Neuron (in vitro differentiated cells): ENCODE data around the gene KLHL42.
"Not testable (repeated sequence)": the region's sequence is repeated elsewhere in the genome, so short reads cannot be mapped to it uniquely, and the experiment has no call there.

Experiments
- H2AFZ ChIP-seq: one replicate; pipeline ENCODE4 v1.6.1; 2013; ENCODE audit warnings: low read depth, mild to moderate bottlenecking, inconsistent platforms, low read length, moderate library complexity
- H3K27me3 ChIP-seq: one replicate; pipeline ENCODE4 v1.6.1; 2013; ENCODE audit warnings: low read length; ENCODE audit not compliant: insufficient read depth
- H3K36me3 ChIP-seq: one replicate; pipeline ENCODE4 v1.6.1; 2013; ENCODE audit warnings: low read length; ENCODE audit not compliant: insufficient read depth
- H3K4me1 ChIP-seq: one replicate; pipeline ENCODE4 v1.6.1; 2013; ENCODE audit warnings: low read length; ENCODE audit not compliant: insufficient read depth
- H3K4me3 ChIP-seq: 2 replicates; pipeline ENCODE4 v1.5.1; 2013; ENCODE audit warnings: mild to moderate bottlenecking, low read length, moderate library complexity
- H3K9me3 ChIP-seq: one replicate; pipeline ENCODE4 v1.6.1; 2013; ENCODE audit warnings: low read length

The KLHL42 gene, protein sequence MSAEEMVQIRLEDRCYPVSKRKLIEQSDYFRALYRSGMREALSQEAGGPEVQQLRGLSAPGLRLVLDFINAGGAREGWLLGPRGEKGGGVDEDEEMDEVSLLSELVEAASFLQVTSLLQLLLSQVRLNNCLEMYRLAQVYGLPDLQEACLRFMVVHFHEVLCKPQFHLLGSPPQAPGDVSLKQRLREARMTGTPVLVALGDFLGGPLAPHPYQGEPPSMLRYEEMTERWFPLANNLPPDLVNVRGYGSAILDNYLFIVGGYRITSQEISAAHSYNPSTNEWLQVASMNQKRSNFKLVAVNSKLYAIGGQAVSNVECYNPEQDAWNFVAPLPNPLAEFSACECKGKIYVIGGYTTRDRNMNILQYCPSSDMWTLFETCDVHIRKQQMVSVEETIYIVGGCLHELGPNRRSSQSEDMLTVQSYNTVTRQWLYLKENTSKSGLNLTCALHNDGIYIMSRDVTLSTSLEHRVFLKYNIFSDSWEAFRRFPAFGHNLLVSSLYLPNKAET

GRCh38 chr12:27779920-27780611 is at the start of gene KLHL42, which contains the start of gene MANSC4:
TSS of gene KLHL42 (plus strand) at chr12:27780233. CDS start at chr12:27780331, 98 bp downstream.
TSS of gene MANSC4 (minus strand) at chr12:27780236. CDS start at chr12:27771276, 8,960 bp downstream.
- peaks cover 2% of the 10 kb centered on the region for H3K9me3 ChIP-seq
- no peaks in the 10 kb centered on the region for H3K27me3 ChIP-seq
- peak within 1 kb of the TSS; percentile 64 for H2AFZ ChIP-seq
- H3K36me3 ChIP-seq, result peaks cover 13% of the 10 kb centered on the region
- H3K4me3 ChIP-seq, result peak within 1 kb of the TSS; percentile 59
- peaks cover 24% of the 10 kb centered on the region for H3K4me1 ChIP-seq

DNA sequence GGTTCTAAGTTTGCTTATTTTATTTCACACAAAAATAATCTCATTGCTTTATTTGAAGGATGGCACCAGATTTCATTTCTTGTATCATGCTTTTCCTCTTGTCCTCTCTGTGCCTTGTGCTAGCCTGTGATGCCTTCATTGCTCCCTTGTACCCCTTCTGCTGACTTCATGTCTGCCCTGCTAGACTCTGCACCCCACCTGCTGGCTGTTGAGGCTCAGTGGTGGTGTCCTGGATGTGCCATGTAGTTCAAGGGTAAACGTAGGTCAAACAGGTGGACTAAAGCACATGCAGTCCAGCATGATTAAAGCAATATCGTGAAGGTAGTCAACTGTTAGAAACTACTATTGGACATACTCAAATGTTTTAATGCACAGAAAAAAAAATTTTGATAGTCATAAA is 47.8 kb upstream of the KLHL42 start:
- H3K36me3 ChIP-seq, result peaks cover 37% of the 10 kb centered on the region
- no peak overlapping the region for H3K4me3 ChIP-seq
- no peaks in the 10 kb centered on the region for H3K4me1 ChIP-seq
- no peaks in the 10 kb centered on the region for H3K27me3 ChIP-seq
- no peak overlapping the region for H2AFZ ChIP-seq
- H3K9me3 ChIP-seq, result no peaks in the 10 kb centered on the region

GRCh38 chr12:27733052-27733656 is 46.9 kb upstream of the KLHL42 start:
- peaks cover 38% of the 10 kb centered on the region for H3K36me3 ChIP-seq
- H3K4me3 ChIP-seq, result no peak overlapping the region
- no peak overlapping the region for H2AFZ ChIP-seq
- no peaks in the 10 kb centered on the region for H3K4me1 ChIP-seq
- no peaks in the 10 kb centered on the region for H3K9me3 ChIP-seq
- H3K27me3 ChIP-seq, result no peaks in the 10 kb centered on the region

GRCh38 chr12:27733791-27734190 is 46.2 kb upstream of the KLHL42 start:
- Histone ChIP-seq H3K36me3 (peaks cover 43% of the 10 kb centered on the region), H3K4me1 (no peaks in the 10 kb centered on the region), H2AFZ (no peak overlapping the region)

DNA sequence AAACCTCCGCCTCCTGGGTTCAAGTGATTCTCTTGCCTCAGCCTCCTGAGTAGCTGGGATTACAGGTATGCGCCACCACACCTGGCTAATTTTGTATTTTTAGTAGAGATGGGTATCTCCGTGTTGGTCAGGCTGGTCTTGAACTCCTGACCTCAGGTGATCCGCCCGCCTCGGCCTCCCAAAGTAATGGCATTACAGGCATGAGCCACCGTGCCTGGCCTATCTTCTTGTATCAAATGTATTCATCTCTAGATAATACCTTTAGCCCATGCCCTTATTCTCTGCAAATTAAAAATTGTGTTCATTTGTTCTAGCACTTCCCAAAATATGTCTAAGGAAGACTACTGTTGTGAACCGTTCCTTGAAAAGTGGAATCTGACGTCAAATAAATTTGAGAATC is 45.7 kb upstream of the KLHL42 start:
- H3K4me1 ChIP-seq, H2AFZ ChIP-seq, H3K9me3 ChIP-seq, H3K27me3 ChIP-seq, H3K4me3 ChIP-seq: not testable (repeated sequence)
- H3K36me3 ChIP-seq, result peaks cover 44% of the 10 kb centered on the region

More at GRCh38 chr12:27733791-27734190, 46.2 kb upstream of the KLHL42 start:
- Histone ChIP-seq H3K27me3 (no peaks in the 10 kb centered on the region), H3K9me3 (no peaks in the 10 kb centered on the region), H3K4me3 (no peak overlapping the region)

GRCh38 chr12:27743601-27744000 is 36.4 kb upstream of the KLHL42 start:
- H3K4me1 ChIP-seq, result no peaks in the 10 kb centered on the region
- no peaks in the 10 kb centered on the region for H3K27me3 ChIP-seq
- H3K4me3 ChIP-seq, result no peak overlapping the region
- no peak overlapping the region for H2AFZ ChIP-seq
- H3K9me3 ChIP-seq, result no peaks in the 10 kb centered on the region
- peaks cover 35% of the 10 kb centered on the region for H3K36me3 ChIP-seq

- peaks cover 22% of the 10 kb centered on the region for H3K36me3 ChIP-seq
- not testable (repeated sequence) for H2AFZ ChIP-seq, H3K27me3 ChIP-seq, H3K4me1 ChIP-seq, H3K9me3 ChIP-seq, H3K4me3 ChIP-seq
These were observed 34.3 kb upstream of the KLHL42 start for GRCh38 chr12:27745734-27746133.

GRCh38 chr12:27747111-27747820 is 32.8 kb upstream of the KLHL42 start:
- Histone ChIP-seq H3K9me3 (peaks cover 5% of the 10 kb centered on the region), H2AFZ (no peak overlapping the region), H3K36me3 (peaks cover 23% of the 10 kb centered on the region), H3K4me3 (no peak overlapping the region), H3K27me3 (no peaks in the 10 kb centered on the region), H3K4me1 (no peaks in the 10 kb centered on the region)

- H3K9me3 ChIP-seq, result peaks cover 5% of the 10 kb centered on the region
- H2AFZ ChIP-seq, result no peak overlapping the region
- H3K27me3 ChIP-seq, result no peaks in the 10 kb centered on the region
- no peak overlapping the region for H3K4me3 ChIP-seq
- H3K36me3 ChIP-seq, result peaks cover 22% of the 10 kb centered on the region
- no peaks in the 10 kb centered on the region for H3K4me1 ChIP-seq
These were observed 28.5 kb upstream of the KLHL42 start for GRCh38 chr12:27751386-27752047.

- H2AFZ ChIP-seq, result no peak overlapping the region
- peaks cover 24% of the 10 kb centered on the region for H3K36me3 ChIP-seq
- H3K4me1 ChIP-seq, result no peaks in the 10 kb centered on the region
- no peak overlapping the region for H3K4me3 ChIP-seq
- peaks cover 5% of the 10 kb centered on the region for H3K9me3 ChIP-seq
- no peaks in the 10 kb centered on the region for H3K27me3 ChIP-seq
These were observed 25.2 kb upstream of the KLHL42 start for GRCh38 chr12:27754795-27755194.

- H3K4me3 ChIP-seq, result no peak overlapping the region
- H3K9me3 ChIP-seq, result peaks cover under 1% of the 10 kb centered on the region
- no peak overlapping the region for H2AFZ ChIP-seq
- no peaks in the 10 kb centered on the region for H3K4me1 ChIP-seq
- peaks cover 17% of the 10 kb centered on the region for H3K36me3 ChIP-seq
- H3K27me3 ChIP-seq, result no peaks in the 10 kb centered on the region
These were observed 23.3 kb upstream of the KLHL42 start for GRCh38 chr12:27756670-27757195.

- Histone ChIP-seq H3K9me3 (no peaks in the 10 kb centered on the region), H3K4me3 (no peak overlapping the region), H3K36me3 (no peaks in the 10 kb centered on the region), H3K4me1 (no peaks in the 10 kb centered on the region), H2AFZ (no peak overlapping the region), H3K27me3 (no peaks in the 10 kb centered on the region)
These were observed 17.3 kb upstream of the KLHL42 start for GRCh38 chr12:27762757-27763156.
